ENCODE measurements around the gene TM2D3.
"Not testable (repeated sequence)": the region's sequence is repeated elsewhere in the genome, so short reads cannot be mapped to it uniquely, and the experiment has no call there.

Gene TM2D3

GRCh38 chr15:101639667-101640066 is 12.5 kb downstream of the TM2D3 start:
- Histone ChIP-seq H3K9me3 (ENCODE audit: control insufficient read depth in 1 of 2, low read length in 2 of 2) (no peaks in the 10 kb centered on the region), H3K27ac (ENCODE audit: low read length) (no peak overlapping the region), H3K4me1 (ENCODE audit: control insufficient read depth in 1 of 2, insufficient read depth in 2 of 2, low read length in 2 of 2) (peaks cover 8 to 14% of the 10 kb centered on the region in 2 donors), H3K36me3 (ENCODE audit: control insufficient read depth in 1 of 2, insufficient read depth in 2 of 2, low read length in 2 of 2) (peaks cover 22 to 26% of the 10 kb centered on the region in 2 donors), H3K27me3 (ENCODE audit: low read depth, low read length) (no peaks in the 10 kb centered on the region), H3K4me3 (ENCODE audit: low read depth in 1 of 2, low read length in 2 of 2) (no peak overlapping the region)

- Histone ChIP-seq H3K4me3 (ENCODE audit: low read depth in 1 of 2, low read length in 2 of 2) (no peak overlapping the region), H3K9me3 (ENCODE audit: control insufficient read depth in 1 of 2, low read length in 2 of 2) (no peaks in the 10 kb centered on the region), H3K36me3 (ENCODE audit: control insufficient read depth in 1 of 2, insufficient read depth in 2 of 2, low read length in 2 of 2) (peaks cover 12 to 15% of the 10 kb centered on the region in 2 donors), H3K27me3 (ENCODE audit: low read depth, low read length) (no peaks in the 10 kb centered on the region), H3K27ac (ENCODE audit: low read length) (no peak overlapping the region), H3K4me1 (ENCODE audit: control insufficient read depth in 1 of 2, insufficient read depth in 2 of 2, low read length in 2 of 2) (peaks cover 8 to 14% of the 10 kb centered on the region in 2 donors)
Measured at GRCh38 chr15:101637919-101638318, 14.3 kb downstream of the TM2D3 start.

DNA sequence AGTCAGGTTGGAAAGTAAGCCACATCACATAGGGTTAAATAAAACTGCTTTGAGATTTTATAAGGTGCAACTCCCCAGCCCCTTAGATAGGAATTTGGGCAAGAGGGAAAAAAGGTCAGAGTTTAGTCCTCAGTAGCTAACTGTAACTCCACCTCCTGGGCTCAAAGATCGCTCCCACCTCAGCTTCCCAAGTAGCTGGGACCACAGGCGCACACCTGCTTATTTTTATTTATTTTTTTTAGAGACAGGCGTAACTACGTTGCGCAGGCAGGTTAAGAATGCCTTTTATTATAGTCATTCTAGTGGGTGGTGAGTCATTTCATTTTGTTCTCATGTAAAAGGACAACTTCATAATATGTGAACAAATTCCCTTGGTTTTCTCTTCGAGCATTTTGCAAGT is 14.7 kb downstream of the TM2D3 start:
- Histone ChIP-seq H3K27ac (ENCODE audit: low read length) (no peak overlapping the region), H3K9me3 (ENCODE audit: control insufficient read depth in 1 of 2, low read length in 2 of 2) (no peaks in the 10 kb centered on the region), H3K4me3 (ENCODE audit: low read depth in 1 of 2, low read length in 2 of 2) (no peak overlapping the region), H3K4me1 (ENCODE audit: control insufficient read depth in 1 of 2, insufficient read depth in 2 of 2, low read length in 2 of 2) (peaks cover 8 to 14% of the 10 kb centered on the region in 2 donors), H3K36me3 (ENCODE audit: control insufficient read depth in 1 of 2, insufficient read depth in 2 of 2, low read length in 2 of 2) (peaks cover 8 to 11% of the 10 kb centered on the region in 2 donors), H3K27me3 (ENCODE audit: low read depth, low read length) (no peaks in the 10 kb centered on the region)

- H3K27me3 ChIP-seq (ENCODE audit: low read depth, low read length) = no peaks in the 10 kb centered on the region
- no peak overlapping the region for H3K27ac ChIP-seq (ENCODE audit: low read length)
- peaks cover 3 to 7% of the 10 kb centered on the region in 2 donors for H3K36me3 ChIP-seq (ENCODE audit: control insufficient read depth in 1 of 2, insufficient read depth in 2 of 2, low read length in 2 of 2)
- H3K4me3 ChIP-seq (ENCODE audit: low read depth in 1 of 2, low read length in 2 of 2) = no peak overlapping the region
- no peaks in the 10 kb centered on the region for H3K9me3 ChIP-seq (ENCODE audit: control insufficient read depth in 1 of 2, low read length in 2 of 2)
- peaks cover 3 to 14% of the 10 kb centered on the region in 2 donors for H3K4me1 ChIP-seq (ENCODE audit: control insufficient read depth in 1 of 2, insufficient read depth in 2 of 2, low read length in 2 of 2)
Measured at GRCh38 chr15:101637038-101637437, 15.1 kb downstream of the TM2D3 start.

DNA sequence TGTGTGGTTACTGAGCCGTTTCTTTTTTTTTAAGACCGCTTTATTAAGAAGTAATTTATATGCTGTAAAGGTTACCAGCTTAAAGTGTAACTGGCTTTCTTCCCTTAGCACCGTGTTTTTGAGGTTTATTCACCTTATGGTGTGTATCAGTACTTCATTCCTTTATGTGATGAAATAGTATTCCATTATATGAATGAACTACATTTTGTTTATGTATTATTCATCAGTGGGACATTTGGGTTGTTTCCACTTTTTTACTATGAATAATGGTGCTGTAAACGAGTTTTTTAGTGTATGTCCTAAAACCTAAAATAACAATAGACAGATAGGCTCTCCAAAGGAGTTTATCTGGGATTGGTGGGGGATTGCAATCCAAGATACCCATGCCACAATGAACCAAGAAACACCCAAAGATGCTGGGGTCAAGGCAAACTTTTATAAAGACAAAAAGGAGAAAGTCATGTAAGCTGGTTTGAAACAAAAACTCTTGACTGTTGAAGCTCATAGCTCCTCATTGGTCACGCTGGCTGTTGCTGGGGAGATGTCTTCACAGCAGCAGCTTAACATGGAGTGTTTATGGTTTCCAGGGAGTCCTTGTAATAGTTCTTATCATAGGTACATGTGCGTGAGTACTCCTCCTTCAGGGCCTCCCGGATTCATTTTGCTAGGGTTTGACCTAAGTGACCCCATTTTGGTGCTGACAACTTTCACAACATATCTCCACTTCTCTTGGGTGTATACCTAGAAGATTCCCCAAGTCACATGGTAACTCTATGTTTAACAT is 16.0 kb downstream of the TM2D3 start:
- H3K4me3 ChIP-seq (ENCODE audit: low read depth in 1 of 2, low read length in 2 of 2) = no peak overlapping the region
- no peaks in the 10 kb centered on the region for H3K27me3 ChIP-seq (ENCODE audit: low read depth, low read length)

DNA sequence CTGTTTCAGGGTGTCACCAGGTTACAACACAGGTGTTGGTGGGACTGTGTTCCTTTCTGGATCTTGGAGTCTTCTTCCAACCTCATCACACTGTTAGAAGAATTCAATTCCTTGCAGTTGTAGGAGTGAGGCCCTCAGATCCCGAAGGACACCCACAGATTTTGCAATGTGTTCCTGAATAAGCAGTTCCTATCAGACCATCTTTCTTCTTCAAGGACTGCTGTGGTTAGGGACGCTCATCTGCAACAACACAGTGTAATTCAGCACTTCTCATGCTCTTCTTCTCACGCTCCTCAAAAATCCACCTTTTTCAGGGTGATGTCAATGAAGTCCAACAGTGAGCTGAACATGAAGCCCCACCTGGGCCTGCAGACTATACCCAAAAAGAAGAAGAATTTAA is 18.8 kb downstream of the TM2D3 start:
- Histone ChIP-seq H3K36me3 (ENCODE audit: control insufficient read depth in 1 of 2, insufficient read depth in 2 of 2, low read length in 2 of 2) (no peaks in the 10 kb centered on the region), H3K27ac (ENCODE audit: low read length) (no peak overlapping the region), H3K9me3 (ENCODE audit: control insufficient read depth in 1 of 2, low read length in 2 of 2) (no peaks in the 10 kb centered on the region), H3K4me1 (ENCODE audit: control insufficient read depth in 1 of 2, insufficient read depth in 2 of 2, low read length in 2 of 2) (no peaks in the 10 kb centered on the region), H3K4me3 (ENCODE audit: low read depth in 1 of 2, low read length in 2 of 2) (no peak overlapping the region), H3K27me3 (ENCODE audit: low read depth, low read length) (no peaks in the 10 kb centered on the region)

More for the DNA sequence above, 16.0 kb downstream of the TM2D3 start:
- Histone ChIP-seq H3K36me3 (ENCODE audit: control insufficient read depth in 1 of 2, insufficient read depth in 2 of 2, low read length in 2 of 2) (peaks cover 0 to 7% of the 10 kb centered on the region in 2 donors), H3K4me1 (ENCODE audit: control insufficient read depth in 1 of 2, insufficient read depth in 2 of 2, low read length in 2 of 2) (peaks cover 0 to 14% of the 10 kb centered on the region in 2 donors), H3K9me3 (ENCODE audit: control insufficient read depth in 1 of 2, low read length in 2 of 2) (no peaks in the 10 kb centered on the region), H3K27ac (ENCODE audit: low read length) (no peak overlapping the region)

- H3K4me1 ChIP-seq (ENCODE audit: control insufficient read depth in 1 of 2, insufficient read depth in 2 of 2, low read length in 2 of 2); H3K9me3 ChIP-seq (ENCODE audit: control insufficient read depth in 1 of 2, low read length in 2 of 2); H3K36me3 ChIP-seq (ENCODE audit: control insufficient read depth in 1 of 2, insufficient read depth in 2 of 2, low read length in 2 of 2); H3K27ac ChIP-seq (ENCODE audit: low read length); H3K4me3 ChIP-seq (ENCODE audit: low read depth in 1 of 2, low read length in 2 of 2); H3K27me3 ChIP-seq (ENCODE audit: low read depth, low read length): not testable (repeated sequence)
Measured at GRCh38 chr15:101626729-101627128, 25.5 kb downstream of the TM2D3 start.

DNA sequence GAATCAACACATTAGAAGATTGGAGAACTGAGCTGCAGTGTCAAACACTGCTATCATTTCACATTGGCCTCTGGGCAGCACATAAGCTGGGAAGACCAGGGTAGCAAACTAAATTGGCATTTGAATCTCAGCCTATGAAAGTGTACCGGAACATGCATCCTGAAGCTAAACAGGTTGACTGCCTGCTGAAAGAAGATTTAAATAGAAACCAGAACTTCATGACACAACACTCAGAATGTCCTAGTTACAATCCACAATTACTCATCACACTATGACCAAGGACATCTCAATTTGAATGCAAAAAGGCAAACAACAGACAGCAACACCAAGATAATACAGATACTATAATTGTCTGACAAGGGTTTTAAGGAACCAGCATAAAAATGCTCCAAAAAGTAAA is 26.2 kb downstream of the TM2D3 start:
- no peak overlapping the region for H3K27ac ChIP-seq (ENCODE audit: low read length)
- no peaks in the 10 kb centered on the region for H3K27me3 ChIP-seq (ENCODE audit: low read depth, low read length)
- no peak overlapping the region for H3K4me3 ChIP-seq (ENCODE audit: low read depth in 1 of 2, low read length in 2 of 2)
- H3K4me1 ChIP-seq (ENCODE audit: control insufficient read depth in 1 of 2, insufficient read depth in 2 of 2, low read length in 2 of 2) = peaks cover 0 to 6% of the 10 kb centered on the region in 2 donors
- no peaks in the 10 kb centered on the region for H3K36me3 ChIP-seq (ENCODE audit: control insufficient read depth in 1 of 2, insufficient read depth in 2 of 2, low read length in 2 of 2)
- H3K9me3 ChIP-seq (ENCODE audit: control insufficient read depth in 1 of 2, low read length in 2 of 2) = peaks cover 0 to 5% of the 10 kb centered on the region in 2 donors

DNA sequence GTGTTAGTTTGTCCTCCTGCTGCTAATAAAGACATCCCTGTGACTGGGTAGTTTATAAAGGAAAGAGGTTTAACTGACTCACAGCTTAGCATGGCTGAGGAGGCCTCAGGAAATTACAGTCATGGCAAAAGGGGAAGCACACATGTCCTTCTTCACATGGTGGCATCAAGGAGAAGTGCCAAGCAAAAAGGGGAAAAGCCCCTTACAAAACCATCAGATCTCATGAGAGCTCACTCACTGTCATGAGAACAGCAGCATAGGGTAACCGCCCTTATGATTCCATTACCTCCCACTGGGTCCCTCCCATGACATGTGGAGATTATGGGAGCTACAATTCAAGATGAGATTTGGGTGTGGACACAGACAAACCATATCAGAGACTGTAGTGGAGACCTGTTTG is 27.0 kb downstream of the TM2D3 start:
- H3K9me3 ChIP-seq (ENCODE audit: control insufficient read depth in 1 of 2, low read length in 2 of 2) = peaks cover 0 to 5% of the 10 kb centered on the region in 2 donors
- H3K27ac ChIP-seq (ENCODE audit: low read length) = no peak overlapping the region
- H3K4me1 ChIP-seq (ENCODE audit: control insufficient read depth in 1 of 2, insufficient read depth in 2 of 2, low read length in 2 of 2) = peaks cover 0 to 9% of the 10 kb centered on the region in 2 donors
- H3K36me3 ChIP-seq (ENCODE audit: control insufficient read depth in 1 of 2, insufficient read depth in 2 of 2, low read length in 2 of 2) = no peaks in the 10 kb centered on the region
- H3K4me3 ChIP-seq (ENCODE audit: low read depth in 1 of 2, low read length in 2 of 2) = no peak overlapping the region
- H3K27me3 ChIP-seq (ENCODE audit: low read depth, low read length) = no peaks in the 10 kb centered on the region

- Histone ChIP-seq H3K4me1 (ENCODE audit: control insufficient read depth in 1 of 2, insufficient read depth in 2 of 2, low read length in 2 of 2) (peaks cover 0 to 9% of the 10 kb centered on the region in 2 donors), H3K36me3 (ENCODE audit: control insufficient read depth in 1 of 2, insufficient read depth in 2 of 2, low read length in 2 of 2) (no peaks in the 10 kb centered on the region), H3K9me3 (ENCODE audit: control insufficient read depth in 1 of 2, low read length in 2 of 2) (peaks cover 0 to 5% of the 10 kb centered on the region in 2 donors), H3K27me3 (ENCODE audit: low read depth, low read length) (no peaks in the 10 kb centered on the region), H3K4me3 (ENCODE audit: low read depth in 1 of 2, low read length in 2 of 2) (no peak overlapping the region), H3K27ac (ENCODE audit: low read length) (no peak overlapping the region)
Measured at GRCh38 chr15:101623367-101624304, 28.5 kb downstream of the TM2D3 start.

- H3K4me1 ChIP-seq (ENCODE audit: control insufficient read depth in 1 of 2, insufficient read depth in 2 of 2, low read length in 2 of 2) = peaks cover 0 to 9% of the 10 kb centered on the region in 2 donors
- peaks cover 0 to 5% of the 10 kb centered on the region in 2 donors for H3K9me3 ChIP-seq (ENCODE audit: control insufficient read depth in 1 of 2, low read length in 2 of 2)
- H3K27ac ChIP-seq (ENCODE audit: low read length) = no peak overlapping the region
- H3K27me3 ChIP-seq (ENCODE audit: low read depth, low read length) = no peaks in the 10 kb centered on the region
- no peaks in the 10 kb centered on the region for H3K36me3 ChIP-seq (ENCODE audit: control insufficient read depth in 1 of 2, insufficient read depth in 2 of 2, low read length in 2 of 2)
- H3K4me3 ChIP-seq (ENCODE audit: low read depth in 1 of 2, low read length in 2 of 2) = no peak overlapping the region
Measured at GRCh38 chr15:101621961-101622360, 30.2 kb downstream of the TM2D3 start.
